DOHH2 (cell line): Measurements from ENCODE around the gene DHX30.

Experiments used
- EZH2phosphoT487 ChIP-seq: fragments of 200-600 bp; sonication (generic); IDR thresholded peaks from 2 replicates; pipeline ENCODE4 v1.6.1; 2017; ENCODE audit warnings: borderline replicate concordance, mild to moderate bottlenecking, antibody characterized with exemption, low read length, moderate library complexity, mixed read lengths
- TF ChIP-seq, protein P1 (sequence below): fragments of 200-600 bp; sonication (generic); IDR thresholded peaks from one replicate; pipeline ENCODE4 v1.5.1; 2014; ENCODE audit warnings: antibody characterized with exemption, mild to moderate bottlenecking, low read depth, low read length; ENCODE audit not compliant: poor library complexity, severe bottlenecking

DNA sequence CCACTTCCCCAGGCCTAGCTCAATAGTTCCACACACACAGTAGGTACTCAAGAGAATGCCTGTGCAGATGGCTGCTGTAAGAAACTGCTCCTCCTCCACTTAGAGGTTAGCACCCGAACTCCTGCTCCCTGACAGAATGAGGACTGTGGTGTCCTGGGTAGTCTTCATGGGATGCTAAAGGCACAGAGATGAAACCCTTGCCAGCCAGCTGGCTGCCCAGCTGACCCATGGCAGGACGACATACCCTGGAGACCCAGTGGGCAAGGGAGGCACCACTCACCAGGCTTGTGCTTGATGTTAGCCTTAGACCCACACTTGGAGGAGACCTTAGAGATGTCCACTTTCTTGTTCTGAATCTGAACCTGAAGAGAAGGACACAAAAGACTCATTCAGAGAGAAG, 54.2 kb downstream of the DHX30 start:
- TF ChIP-seq, protein P1, sequence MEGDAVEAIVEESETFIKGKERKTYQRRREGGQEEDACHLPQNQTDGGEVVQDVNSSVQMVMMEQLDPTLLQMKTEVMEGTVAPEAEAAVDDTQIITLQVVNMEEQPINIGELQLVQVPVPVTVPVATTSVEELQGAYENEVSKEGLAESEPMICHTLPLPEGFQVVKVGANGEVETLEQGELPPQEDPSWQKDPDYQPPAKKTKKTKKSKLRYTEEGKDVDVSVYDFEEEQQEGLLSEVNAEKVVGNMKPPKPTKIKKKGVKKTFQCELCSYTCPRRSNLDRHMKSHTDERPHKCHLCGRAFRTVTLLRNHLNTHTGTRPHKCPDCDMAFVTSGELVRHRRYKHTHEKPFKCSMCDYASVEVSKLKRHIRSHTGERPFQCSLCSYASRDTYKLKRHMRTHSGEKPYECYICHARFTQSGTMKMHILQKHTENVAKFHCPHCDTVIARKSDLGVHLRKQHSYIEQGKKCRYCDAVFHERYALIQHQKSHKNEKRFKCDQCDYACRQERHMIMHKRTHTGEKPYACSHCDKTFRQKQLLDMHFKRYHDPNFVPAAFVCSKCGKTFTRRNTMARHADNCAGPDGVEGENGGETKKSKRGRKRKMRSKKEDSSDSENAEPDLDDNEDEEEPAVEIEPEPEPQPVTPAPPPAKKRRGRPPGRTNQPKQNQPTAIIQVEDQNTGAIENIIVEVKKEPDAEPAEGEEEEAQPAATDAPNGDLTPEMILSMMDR = no peak
- TF ChIP-seq EZH2phosphoT487 = no peak
